Stimulated activated CD8-positive, alpha-beta memory T cell treated with anti-CD3 and anti-CD28 coated beads, Interleukin-4, amount 100 ng/mL, for 48 hours (primary cell): ENCODE data around the gene PTH2.
A peak's percentile ranks its signal among the peaks of the same experiment; 100 is the strongest.

Experiments
- DNase-seq: peaks from one replicate; pipeline ENCODE4 v3.0.0-alpha.2; 2020

PTH2 gene

GRCh38 chr19:49409441-49410029 lies 13.7 kb downstream of the PTH2 start:
- no peak for DNase-seq

GRCh38 chr19:49408816-49409440 lies 14.3 kb downstream of the PTH2 start:
- DNase-seq = no peak

GRCh38 chr19:49407482-49408015 lies 15.7 kb downstream of the PTH2 start:
- DNase-seq = no peak

GRCh38 chr19:49407079-49407478 lies 16.2 kb downstream of the PTH2 start:
- DNase-seq = no peak

DNA sequence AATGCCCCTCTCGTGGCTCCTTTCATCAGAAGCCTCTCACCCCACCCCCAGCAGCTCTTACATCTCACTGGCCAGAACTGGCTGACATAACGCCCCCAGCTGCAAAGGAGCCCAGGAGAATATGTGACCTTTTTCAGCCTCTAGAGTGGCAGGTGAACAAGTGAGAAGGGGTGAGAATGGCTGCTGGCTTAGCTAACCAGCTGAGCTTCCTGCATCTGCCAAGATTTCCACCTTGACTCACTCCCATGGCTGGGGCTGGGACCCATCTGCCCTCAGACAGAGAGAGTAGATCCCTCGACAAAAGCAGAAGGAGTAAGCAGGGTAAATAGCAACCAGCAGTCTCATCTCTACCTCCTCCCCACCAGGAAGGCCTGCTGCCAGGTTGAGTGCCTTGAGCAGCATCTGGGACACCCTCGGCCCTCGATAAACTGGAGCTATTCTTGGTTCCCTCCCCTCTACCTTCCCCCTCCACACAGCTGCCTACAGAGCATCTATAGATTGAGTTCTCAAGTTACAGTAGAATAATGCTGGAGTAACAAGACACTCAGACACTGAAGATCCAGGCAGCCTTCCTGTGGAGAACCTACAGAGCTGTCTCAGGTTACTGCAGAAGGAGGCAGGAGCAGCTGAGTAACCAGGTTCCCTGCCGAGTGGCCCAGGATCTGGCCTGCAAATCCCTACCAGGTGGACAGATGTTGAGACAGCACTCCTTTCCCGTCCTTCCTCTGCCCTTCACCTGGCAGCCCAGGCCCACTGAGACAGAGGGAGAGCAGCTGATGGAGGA lies 19.6 kb downstream of the PTH2 start:
- DNase-seq = no peak

- DNase-seq = no peak
Measured at GRCh38 chr19:49400029-49400428, 23.2 kb downstream of the PTH2 start.

GRCh38 chr19:49398931-49399330 lies 24.3 kb downstream of the PTH2 start:
- no peak for DNase-seq

DNA sequence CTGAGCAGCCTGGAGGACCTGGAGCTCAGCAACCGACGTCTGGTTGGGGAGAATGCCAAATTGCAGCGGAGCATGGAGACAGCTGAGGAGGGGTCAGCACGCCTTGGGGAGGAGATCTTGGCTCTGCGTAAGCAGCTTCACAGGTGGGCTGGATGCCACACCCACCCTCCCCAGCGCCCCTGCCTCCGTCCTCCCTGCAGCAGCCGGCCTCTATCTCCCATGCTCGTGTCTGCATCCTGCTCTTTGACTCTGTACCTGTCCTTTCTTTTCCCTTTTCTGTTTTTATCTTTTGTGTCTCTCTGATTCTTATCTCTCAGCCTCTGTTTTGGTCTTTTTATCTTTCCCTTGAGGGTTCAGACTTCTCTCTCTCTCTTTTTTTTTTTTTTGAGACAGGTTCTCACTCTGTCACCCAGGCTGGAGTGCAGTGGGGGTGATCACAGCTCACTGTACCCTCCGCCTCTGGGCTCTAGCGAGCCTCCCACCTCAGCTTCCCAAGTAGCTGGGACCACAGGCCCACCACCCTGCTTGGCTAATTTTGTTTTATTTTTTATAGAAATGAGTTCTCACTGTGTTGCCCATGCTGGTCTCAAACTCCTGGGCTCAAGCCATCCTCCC lies 25.1 kb downstream of the PTH2 start:
- no peak for DNase-seq

- no peak for DNase-seq
Measured at GRCh38 chr19:49396738-49397505, 26.3 kb downstream of the PTH2 start.

GRCh38 chr19:49395581-49396407 lies 27.4 kb downstream of the PTH2 start:
- no peak for DNase-seq

GRCh38 chr19:49393881-49394280 lies 29.4 kb downstream of the PTH2 start:
- no peak for DNase-seq

DNA sequence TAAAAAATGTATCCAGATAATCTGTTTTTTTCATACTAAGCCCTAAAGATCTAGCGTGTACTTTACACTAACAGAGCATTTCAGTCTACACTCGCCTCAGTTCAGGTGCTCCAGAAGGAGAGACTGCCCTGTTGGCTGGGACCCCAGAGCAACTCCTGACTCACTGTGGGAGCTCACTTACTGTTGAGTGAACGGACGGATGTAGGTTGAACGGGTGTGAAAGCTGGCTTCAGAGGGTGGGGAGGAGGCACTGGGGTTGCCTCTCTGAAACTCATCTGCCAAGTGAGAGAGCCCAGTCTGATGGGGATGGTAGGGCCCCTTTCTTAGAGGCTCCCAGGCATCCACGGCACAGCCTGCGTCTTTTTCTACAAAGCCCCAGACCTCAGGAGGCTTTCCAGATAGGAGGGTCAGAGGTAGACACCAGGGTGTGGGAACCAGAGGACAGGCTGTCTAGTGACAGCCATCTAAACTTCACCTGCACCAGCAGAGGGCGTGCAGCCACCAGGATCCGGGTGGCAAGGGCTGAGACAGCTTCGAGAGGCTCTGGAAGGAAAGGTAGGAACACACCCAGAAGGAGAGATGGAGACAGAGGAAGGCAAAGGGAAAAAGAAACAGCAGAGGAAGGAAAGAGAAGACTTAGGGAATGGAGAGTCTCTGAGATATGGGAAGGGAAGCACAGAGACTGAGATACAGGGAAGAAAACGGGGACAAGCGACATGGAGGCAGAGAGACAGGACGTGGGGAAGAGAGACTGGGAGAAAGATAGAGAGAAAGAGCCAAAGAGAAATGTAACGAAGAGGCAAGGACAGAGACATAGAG lies 31.5 kb downstream of the PTH2 start:
- peak; percentile 83 for DNase-seq

DNA sequence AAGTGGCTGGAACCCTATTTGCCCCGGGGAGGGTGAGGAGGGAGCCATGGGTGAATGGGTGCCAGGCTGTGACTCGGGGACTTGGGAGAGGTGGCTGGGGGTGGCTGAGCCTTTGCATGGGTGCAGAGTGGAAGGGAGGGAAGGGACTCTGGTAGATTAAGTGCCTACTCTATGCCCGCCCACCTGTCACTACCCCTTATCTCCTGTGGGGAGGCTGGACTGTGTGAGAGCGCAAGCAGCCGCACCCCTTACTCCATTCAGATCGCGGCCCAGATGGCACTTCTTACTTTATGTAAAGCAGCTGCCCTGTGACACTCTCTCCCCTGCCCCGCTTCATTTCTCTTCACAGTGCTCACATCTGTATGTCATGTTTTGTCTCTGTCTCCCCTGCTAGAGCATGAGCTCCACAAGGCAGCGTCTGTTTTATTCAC lies 32.3 kb downstream of the PTH2 start:
- no peak for DNase-seq

DNA sequence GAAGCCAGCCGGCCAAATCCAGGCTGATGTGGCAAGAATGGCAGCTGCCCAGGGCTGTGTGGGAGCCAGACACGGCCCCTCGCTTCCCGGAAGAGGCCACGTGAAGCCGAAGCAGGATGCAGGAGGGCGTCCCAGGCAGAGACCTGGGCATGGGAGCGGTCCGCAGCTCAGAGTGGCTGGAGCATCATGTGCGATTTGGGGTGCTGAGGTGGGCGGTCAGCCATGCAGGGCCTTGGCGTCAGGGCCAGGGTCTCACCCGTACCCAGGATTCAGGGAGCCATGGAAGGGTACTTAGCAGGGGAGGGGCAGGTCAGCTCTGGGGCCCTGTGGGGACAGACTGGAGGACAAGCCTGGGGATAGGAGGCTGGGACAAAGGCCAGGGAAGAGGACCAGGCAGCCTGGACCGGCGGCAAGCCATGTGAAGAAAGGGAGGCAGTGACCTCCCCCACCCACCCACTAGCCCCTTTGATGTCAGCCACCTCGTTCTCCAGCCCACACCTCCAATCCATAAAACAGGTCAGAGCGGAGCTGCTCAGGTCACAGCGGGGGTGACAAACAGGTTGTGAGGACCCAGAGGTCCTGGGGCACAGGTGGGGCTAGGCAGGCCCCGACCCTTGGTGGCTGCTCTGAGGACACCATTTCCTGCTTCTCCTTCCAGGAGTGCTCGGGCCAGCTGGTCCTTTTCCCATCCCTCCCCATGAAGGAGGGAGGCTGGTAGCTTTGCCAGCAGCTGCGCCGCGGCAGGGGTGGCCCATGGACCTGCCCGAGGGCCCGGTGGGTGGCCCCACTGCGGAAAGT lies 32.9 kb downstream of the PTH2 start:
- DNase-seq = no peak

DNA sequence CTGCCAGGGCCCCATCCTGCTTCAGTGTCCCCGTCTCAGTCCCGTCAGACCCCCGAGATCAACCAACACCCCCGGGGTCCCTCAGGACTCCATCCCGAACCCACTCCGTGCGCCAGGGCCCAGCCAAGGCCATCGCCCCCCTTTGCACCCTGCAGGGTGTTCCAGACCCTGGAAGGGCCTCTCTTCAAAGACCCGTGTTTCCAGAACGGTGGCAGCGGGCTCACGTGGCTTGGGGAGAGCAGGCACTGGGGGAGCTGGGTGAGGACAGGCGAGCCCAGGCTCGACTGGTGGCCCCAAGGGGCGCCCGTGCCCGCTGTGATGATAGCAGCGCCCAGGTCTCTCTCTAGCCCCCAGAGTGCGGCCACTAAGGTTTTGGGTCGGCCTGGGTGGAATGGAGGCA lies 33.8 kb downstream of the PTH2 start:
- no peak for DNase-seq

DNA sequence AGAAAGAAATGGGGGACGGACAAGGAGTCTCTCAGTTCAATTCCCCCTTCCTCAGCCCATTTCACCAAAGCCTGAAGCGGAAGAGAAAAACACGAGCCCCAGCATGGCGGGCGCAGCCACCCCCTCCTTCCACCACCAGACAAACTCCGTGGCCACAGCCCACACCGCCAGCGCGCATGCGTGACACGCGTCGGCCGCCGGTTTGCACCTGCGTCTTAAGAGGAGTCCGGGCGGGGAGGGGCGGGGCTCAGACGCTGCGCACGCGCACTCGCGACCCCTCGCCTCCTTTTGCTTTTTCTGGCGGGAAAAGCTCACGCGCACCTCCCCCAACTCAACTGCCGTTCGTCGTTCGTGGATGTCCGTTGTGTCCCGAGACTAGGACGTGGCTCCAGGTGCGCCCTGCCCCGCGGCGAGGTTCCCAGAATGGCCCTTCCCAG lies 35.3 kb downstream of the PTH2 start, which contains the start of gene KASH5:
TSS of gene KASH5 (plus strand) at position 314 of the 437 bp plus-strand sequence. CDS start 2,635 bp downstream, outside the sequence.
- peak; percentile 93 for DNase-seq

DNA sequence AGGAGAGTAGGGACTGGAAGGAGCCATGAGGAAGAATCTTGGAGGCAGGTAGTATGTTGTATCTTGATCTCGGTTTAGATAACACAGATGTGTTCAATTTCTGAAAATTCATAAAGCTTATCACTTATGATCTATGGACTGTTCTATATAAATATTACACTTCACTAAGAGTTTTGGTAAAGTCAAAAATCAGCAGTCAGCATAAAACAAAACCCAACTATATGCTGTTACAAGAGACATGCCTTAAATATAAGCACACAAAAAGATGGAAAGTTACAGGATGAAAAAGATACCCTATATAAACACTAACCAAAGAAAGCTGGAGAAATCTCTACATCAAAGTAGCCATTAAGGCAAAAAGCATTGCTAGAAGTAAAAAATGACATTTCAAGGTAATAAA lies 39.6 kb downstream of the PTH2 start:
- no peak for DNase-seq

GRCh38 chr19:49382639-49383038 lies 40.6 kb downstream of the PTH2 start:
- no peak for DNase-seq

DNA sequence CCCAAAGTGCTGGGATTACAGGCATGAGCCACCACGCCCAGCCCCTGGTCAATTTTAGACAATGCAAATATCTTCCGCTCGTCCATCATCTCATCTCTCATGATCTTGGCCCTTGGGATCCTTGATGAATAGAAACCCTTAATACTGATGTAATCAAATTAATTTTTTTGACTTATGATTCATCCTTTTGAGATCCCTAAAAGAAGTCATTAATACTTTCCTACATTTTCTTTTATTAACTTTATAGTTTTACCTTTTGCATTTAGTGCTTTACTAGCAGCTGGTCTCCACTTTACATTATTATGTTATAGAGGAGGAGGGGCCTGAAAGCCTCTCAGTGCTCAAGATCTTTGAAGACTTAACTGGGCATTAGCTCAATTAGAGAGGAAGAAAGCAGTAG lies 42.9 kb downstream of the PTH2 start:
- DNase-seq = no peak

DNA sequence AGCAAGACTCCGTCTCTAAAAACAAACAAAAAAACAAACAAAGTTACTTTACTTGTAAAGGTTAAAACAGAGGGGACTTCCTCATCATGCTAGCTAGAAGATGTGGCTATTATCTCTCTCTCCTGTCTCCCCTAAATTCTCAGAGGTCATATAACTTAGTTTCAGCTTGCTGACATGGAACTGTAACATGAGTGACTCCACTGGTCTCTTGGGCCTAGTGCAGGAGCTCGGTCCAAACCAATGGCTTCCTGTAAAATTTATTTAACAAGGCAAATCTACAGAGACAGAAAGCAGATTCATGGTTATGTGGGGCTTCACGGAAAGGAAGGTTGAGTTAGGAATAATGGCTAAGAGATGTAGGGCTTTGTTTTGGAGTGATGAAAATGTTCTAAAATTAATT lies 44.7 kb downstream of the PTH2 start:
- no peak for DNase-seq
